Subcutaneous adipose tissue (tissue), 4 donors: ENCODE data around the gene CCNDBP1. TPM values are rescaled to one million over a fixed set of nuclear protein-coding genes. Genes with fewer than 3 reads are reported as not detected.

Experiments used
- CTCF ChIP-seq: fragments of 450-650 bp; IDR thresholded peaks from one replicate; pipeline ENCODE4 v1.5.1; 2016; ENCODE audit warnings: low read depth, mild to moderate bottlenecking, control low read depth, antibody characterized with exemption, moderate library complexity
- total RNA-seq, 4 donors: library from RNA; depleted of rRNA; stranded (reverse); fragments of >200 nt; gene quantifications; one replicate each; pipeline ENCODE4 v1.1.0, GENCODE V29; 2016

Gene CCNDBP1
- total RNA-seq, 4 donors from 2014 or later: 121 to 201 (median 130) TPM

- TF ChIP-seq CTCF: no peak
These were observed 19.3 kb upstream of the CCNDBP1 start for GRCh38 chr15:43165801-43166325.

DNA sequence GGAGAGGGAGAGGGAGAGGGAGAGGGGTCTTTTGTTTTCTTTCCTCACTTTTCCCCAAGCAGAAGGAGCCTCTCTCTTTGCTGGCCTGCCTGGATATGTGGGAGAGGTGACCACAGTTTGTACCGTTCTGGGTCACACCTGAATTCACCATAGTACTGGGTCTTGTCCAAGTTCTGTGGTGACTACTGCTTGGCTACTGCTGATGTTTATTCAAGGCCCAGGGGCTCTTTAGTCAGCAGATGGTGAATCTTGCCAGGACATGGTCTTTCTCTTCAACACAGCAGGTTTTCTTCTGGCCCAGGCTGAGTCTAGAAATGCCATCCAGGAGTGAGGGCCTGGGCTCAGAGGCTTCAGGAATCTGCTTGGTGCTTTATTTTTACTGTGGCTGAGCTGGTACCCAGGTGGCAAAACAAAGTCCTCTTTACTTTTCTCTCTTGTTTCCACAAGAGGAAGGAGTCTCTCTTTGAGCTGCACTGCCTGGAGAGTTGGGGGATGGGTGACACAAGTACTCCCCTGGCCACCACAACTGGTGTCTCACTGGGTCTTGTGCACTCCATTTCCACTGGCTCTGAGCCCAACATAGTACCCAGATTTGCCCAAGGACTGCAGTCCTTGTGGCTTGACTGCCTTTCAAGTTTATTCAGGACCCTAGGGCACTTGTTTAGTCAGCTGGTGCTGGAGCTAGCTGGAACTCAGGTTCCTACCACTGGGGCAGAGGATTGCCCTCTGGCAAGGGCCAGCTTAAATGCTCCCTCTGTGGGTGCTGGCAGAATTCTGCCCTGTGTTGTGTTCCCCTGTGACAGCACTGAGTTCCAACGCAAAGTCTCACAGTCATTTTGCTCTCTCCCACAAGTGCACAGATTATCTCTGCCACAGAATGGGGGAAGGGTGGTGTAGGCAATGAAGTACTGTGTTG lies 16.8 kb upstream of the CCNDBP1 start:
- TF ChIP-seq CTCF: no peak

GRCh38 chr15:43169888-43170287 lies 15.3 kb upstream of the CCNDBP1 start:
- no peak for TF ChIP-seq CTCF

DNA sequence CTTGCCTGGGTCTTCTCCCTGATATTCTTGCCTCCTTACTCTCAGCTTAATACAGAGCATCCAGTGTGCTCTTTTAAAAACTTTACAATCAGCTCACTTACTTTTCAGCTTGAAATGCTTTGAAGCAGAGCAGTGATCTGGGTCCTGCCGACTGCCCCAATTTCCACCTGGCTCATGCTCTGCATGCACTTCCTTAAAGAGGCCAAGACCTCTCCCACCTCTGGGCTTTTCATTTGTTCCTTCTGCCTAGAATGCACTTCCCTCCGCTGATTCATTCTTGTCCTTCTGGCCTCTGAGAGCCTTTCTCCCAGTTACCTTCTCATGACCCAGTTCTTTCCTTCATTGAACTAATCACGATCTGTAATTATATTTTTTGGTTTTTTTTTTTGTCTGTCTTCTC lies 1.9 kb upstream of the CCNDBP1 start:
- no peak for TF ChIP-seq CTCF

GRCh38 chr15:43184407-43185124 lies 637 bp upstream of the CCNDBP1 start:
- no peak for TF ChIP-seq CTCF

DNA sequence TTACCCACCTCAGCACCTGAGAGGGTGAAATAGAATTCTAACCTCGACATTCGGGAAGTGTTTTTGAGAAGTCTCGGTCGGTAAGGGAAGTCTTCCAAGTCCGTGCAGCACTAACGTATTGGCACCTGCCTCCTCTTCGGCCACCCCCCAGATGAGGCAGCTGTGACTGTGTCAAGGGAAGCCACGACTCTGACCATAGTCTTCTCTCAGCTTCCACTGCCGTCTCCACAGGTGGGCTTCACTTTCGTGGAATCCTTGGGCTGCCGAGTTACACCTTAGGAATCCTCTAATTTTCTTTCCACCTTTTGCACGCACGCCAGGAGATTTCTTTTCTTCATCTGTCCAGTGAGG lies 775 bp downstream of the CCNDBP1 start:
- TF ChIP-seq CTCF: no peak

- no peak for TF ChIP-seq CTCF
These were observed 2.4 kb downstream of the CCNDBP1 start for GRCh38 chr15:43187544-43188155.
